ENCODE results near the gene UBE3C. TPM values are rescaled to one million over a fixed set of nuclear protein-coding genes. Genes with fewer than 3 reads are reported as not detected.

The UBE3C gene
- total RNA-seq, 2 donors from 2014 or later, result 49.0 to 72.0 TPM

- no peak overlapping the region for H3K4me3 ChIP-seq
- H3K27me3 ChIP-seq (replicated peaks; ENCODE audit: insufficient read depth), result no peaks in the 10 kb centered on the region
- no peak overlapping the region for H3K27ac ChIP-seq
- H3K36me3 ChIP-seq, result no peaks in the 10 kb centered on the region
- no peaks in the 10 kb centered on the region for H3K4me1 ChIP-seq (replicated peaks)
- H3K9me3 ChIP-seq, result no peaks in the 10 kb centered on the region
- intact Hi-C loops (cut with DNase I), result no loop called here
- DNase-seq (ENCODE audit: low spot score), result no peak
- TF ChIP-seq POLR2AphosphoS5 (IDR thresholded peaks at IDR 0.05), result no peak
- TF ChIP-seq POLR2A (IDR thresholded peaks at IDR 0.05), result no peak
- no peak for TF ChIP-seq CTCF (IDR thresholded peaks at IDR 0.05)
- WGBS, result 87% methylated on average over 13 of the region's 13 CpGs
Observed at GRCh38 chr7:157297185-157297584, 158.5 kb downstream of the UBE3C start.

GRCh38 chr7:157299317-157299612 is 160.5 kb downstream of the UBE3C start:
- no peak for DNase-seq (ENCODE audit: low spot score)
- no peak overlapping the region for H3K27ac ChIP-seq
- H3K4me1 ChIP-seq (replicated peaks), result no peaks in the 10 kb centered on the region
- H3K36me3 ChIP-seq, result no peaks in the 10 kb centered on the region
- intact Hi-C loops (cut with DNase I), result no loop called here
- 98% methylated on average over 3 of the region's 3 CpGs for WGBS
- H3K27me3 ChIP-seq (replicated peaks; ENCODE audit: insufficient read depth), result no peaks in the 10 kb centered on the region
- H3K9me3 ChIP-seq, result no peaks in the 10 kb centered on the region
- no peak for TF ChIP-seq POLR2A (IDR thresholded peaks at IDR 0.05)
- no peak for TF ChIP-seq CTCF (IDR thresholded peaks at IDR 0.05)
- no peak for TF ChIP-seq POLR2AphosphoS5 (IDR thresholded peaks at IDR 0.05)
- no peak overlapping the region for H3K4me3 ChIP-seq

- H3K9me3 ChIP-seq, result no peaks in the 10 kb centered on the region
- no peaks in the 10 kb centered on the region for H3K36me3 ChIP-seq
- DNase-seq (ENCODE audit: low spot score), result no peak
- no peaks in the 10 kb centered on the region for H3K27me3 ChIP-seq (replicated peaks; ENCODE audit: insufficient read depth)
- no peak overlapping the region for H3K4me3 ChIP-seq
- intact Hi-C loops (cut with DNase I), result no loop called here
- WGBS, result 72% methylated on average over 35 of the region's 37 CpGs
- H3K27ac ChIP-seq, result no peak overlapping the region
- no peak for TF ChIP-seq POLR2A (IDR thresholded peaks at IDR 0.05)
- no peak for TF ChIP-seq POLR2AphosphoS5 (IDR thresholded peaks at IDR 0.05)
- no peak for TF ChIP-seq CTCF (IDR thresholded peaks at IDR 0.05)
- no peaks in the 10 kb centered on the region for H3K4me1 ChIP-seq (replicated peaks)
Observed at GRCh38 chr7:157299613-157300368, 161.1 kb downstream of the UBE3C start.

GRCh38 chr7:157300369-157300825 is 161.7 kb downstream of the UBE3C start:
- no peaks in the 10 kb centered on the region for H3K9me3 ChIP-seq
- WGBS, result 87% methylated on average over 26 of the region's 29 CpGs
- intact Hi-C loops (cut with DNase I), result no loop called here
- H3K27me3 ChIP-seq (replicated peaks; ENCODE audit: insufficient read depth), result no peaks in the 10 kb centered on the region
- H3K36me3 ChIP-seq, result no peaks in the 10 kb centered on the region
- H3K27ac ChIP-seq, result no peak overlapping the region
- no peaks in the 10 kb centered on the region for H3K4me1 ChIP-seq (replicated peaks)
- no peak for DNase-seq (ENCODE audit: low spot score)
- TF ChIP-seq POLR2AphosphoS5 (IDR thresholded peaks at IDR 0.05) (no peak), CTCF (IDR thresholded peaks at IDR 0.05) (no peak), POLR2A (IDR thresholded peaks at IDR 0.05) (no peak)
- H3K4me3 ChIP-seq, result no peak overlapping the region

GRCh38 chr7:157301610-157302120 is 162.9 kb downstream of the UBE3C start:
- intact Hi-C loops (cut with DNase I), result no loop called here
- H3K4me1 ChIP-seq (replicated peaks), result no peaks in the 10 kb centered on the region
- H3K27me3 ChIP-seq (replicated peaks; ENCODE audit: insufficient read depth), result no peaks in the 10 kb centered on the region
- H3K36me3 ChIP-seq, result no peaks in the 10 kb centered on the region
- DNase-seq (ENCODE audit: low spot score), result no peak
- WGBS, result 82% methylated on average over 10 of the region's 10 CpGs
- H3K9me3 ChIP-seq, result no peaks in the 10 kb centered on the region
- TF ChIP-seq POLR2AphosphoS5 (IDR thresholded peaks at IDR 0.05) (no peak), CTCF (IDR thresholded peaks at IDR 0.05) (no peak), POLR2A (IDR thresholded peaks at IDR 0.05) (no peak)
- H3K4me3 ChIP-seq, result no peak overlapping the region
- no peak overlapping the region for H3K27ac ChIP-seq

Measured in prostate gland (tissue), 2 donors.